Measurements from ENCODE around the gene TGIF2.

Gene TGIF2

GRCh38 chr20:36541768-36542488, 31.5 kb upstream of the TGIF2 start:
- peak overlapping the region; percentile 97 for H3K4me3 ChIP-seq (ENCODE audit: control insufficient read depth, low read depth, low read length)
- TF ChIP-seq CTCF (IDR thresholded peaks at IDR 0.05; ENCODE audit: control insufficient read depth, insufficient read depth, low read depth, low read length, missing control alignments), result peak; percentile 79
- no peak for DNase-seq (ENCODE audit: low read depth)

- DNase-seq (ENCODE audit: low read depth), result no peak
- no peak for TF ChIP-seq CTCF (IDR thresholded peaks at IDR 0.05; ENCODE audit: control insufficient read depth, insufficient read depth, low read depth, low read length, missing control alignments)
Measured at GRCh38 chr20:36542516-36543183, 30.7 kb upstream of the TGIF2 start.

GRCh38 chr20:36543184-36544133, 29.9 kb upstream of the TGIF2 start:
- DNase-seq (ENCODE audit: low read depth), result no peak
- no peak for TF ChIP-seq CTCF (IDR thresholded peaks at IDR 0.05; ENCODE audit: control insufficient read depth, insufficient read depth, low read depth, low read length, missing control alignments)
- peak overlapping the region; percentile 97 for H3K4me3 ChIP-seq (ENCODE audit: control insufficient read depth, low read depth, low read length)

More at GRCh38 chr20:36542516-36543183, 30.7 kb upstream of the TGIF2 start:
- peak overlapping the region; percentile 97 for H3K4me3 ChIP-seq (ENCODE audit: control insufficient read depth, low read depth, low read length)

GRCh38 chr20:36544134-36545018, 29.0 kb upstream of the TGIF2 start:
- no peak for TF ChIP-seq CTCF (IDR thresholded peaks at IDR 0.05; ENCODE audit: control insufficient read depth, insufficient read depth, low read depth, low read length, missing control alignments)
- peak overlapping the region; percentile 97 for H3K4me3 ChIP-seq (ENCODE audit: control insufficient read depth, low read depth, low read length)

GRCh38 chr20:36546111-36546736, 27.2 kb upstream of the TGIF2 start:
- DNase-seq (ENCODE audit: low read depth), result no peak
- no peak for TF ChIP-seq CTCF (IDR thresholded peaks at IDR 0.05; ENCODE audit: control insufficient read depth, insufficient read depth, low read depth, low read length, missing control alignments)
- no peak overlapping the region for H3K4me3 ChIP-seq (ENCODE audit: control insufficient read depth, low read depth, low read length)

More at GRCh38 chr20:36544134-36545018, 29.0 kb upstream of the TGIF2 start:
- DNase-seq (ENCODE audit: low read depth), result no peak
